Activated CD4-positive, alpha-beta memory T cell treated with anti-CD3 and anti-CD28 coated beads for 36 hours (primary cell): ENCODE data around the gene WDR31. TPM values are rescaled to one million over a fixed set of nuclear protein-coding genes. Genes with fewer than 3 reads are reported as not detected.

ENCODE experiments used
- total RNA-seq, 2 experiments: library from RNA; stranded (reverse); gene quantifications; one replicate each; pipeline ENCODE4 v1.2.3, GENCODE V29; 2021

WDR31 gene
- total RNA-seq, 2 experiments from 2014 or later = 1.6 to 2.4 TPM

Other genes with a start within 250 kb of the WDR31 start
- gene SLC31A2, start 189.3 kb downstream of the WDR31 start, total RNA-seq = 1 to 10 TPM; 5.1 to 6.7 TPM
- gene FKBP15, start 119.0 kb downstream of the WDR31 start, total RNA-seq = 10 to 100 TPM; 25.8 to 27.7 TPM
- 10 to 100 TPM; 12.1 to 12.5 TPM for gene SLC31A1, start 118.7 kb downstream of the WDR31 start, total RNA-seq
- 10 to 100 TPM; 49.8 to 50.9 TPM for gene CDC26, start 64.7 kb downstream of the WDR31 start, total RNA-seq
- 10 to 100 TPM; 47.6 to 48.7 TPM for gene PRPF4, start 64.6 kb downstream of the WDR31 start, total RNA-seq
- gene RNF183, start 36.9 kb downstream of the WDR31 start, total RNA-seq = under 1 TPM; 0.36 to 0.39 TPM
- 1 to 10 TPM; 7.6 to 8.5 TPM for gene BSPRY, start 9.3 kb upstream of the WDR31 start, total RNA-seq
- 10 to 100 TPM; 17.2 to 17.7 TPM for gene HDHD3, start 36.7 kb upstream of the WDR31 start, total RNA-seq
- 10 to 100 TPM; 21.4 to 22.9 TPM for gene ALAD, start 61.0 kb upstream of the WDR31 start, total RNA-seq
- 10 to 100 TPM; 44.3 to 45.0 TPM for gene POLE3, start 70.4 kb upstream of the WDR31 start, total RNA-seq
- gene C9orf43, start 70.5 kb upstream of the WDR31 start, total RNA-seq = under 1 TPM; 0.65 to 0.81 TPM
- 10 to 100 TPM; 54.4 to 57.7 TPM for gene RGS3, start 123.5 kb upstream of the WDR31 start, total RNA-seq